K562 (cell line): Measurements from ENCODE around the gene NAV2. TPM values are rescaled to one million over a fixed set of nuclear protein-coding genes. Genes with fewer than 3 reads are reported as not detected.

Experiments
- BCOR ChIP-seq: fragments of 450-650 bp; IDR thresholded peaks from 2 replicates; pipeline ENCODE4 v1.6.1; 2016
- HEY1 ChIP-seq: fragments of 250-450 bp; sonication (Bioruptor Pico); IDR thresholded peaks from 2 replicates; pipeline ENCODE4 v1.5.0; 2020; ENCODE audit warnings: mild to moderate bottlenecking, moderate library complexity, borderline replicate concordance
- ILK ChIP-seq: fragments of 450-650 bp; IDR thresholded peaks from 2 replicates; pipeline ENCODE4 v1.6.1; 2016; ENCODE audit warnings: missing genetic modification characterization, low read depth, mild to moderate bottlenecking, missing compliant biosample characterization, moderate library complexity, borderline replicate concordance
- L3MBTL2 ChIP-seq: fragments of 450-650 bp; IDR thresholded peaks from 2 replicates; pipeline ENCODE4 v1.6.1; 2016; ENCODE audit warnings: mild to moderate bottlenecking, moderate library complexity
- SLC30A9 ChIP-seq: fragments of 250-450 bp; sonication (Bioruptor Pico); IDR thresholded peaks from 2 replicates; pipeline ENCODE4 v1.8.0; 2022; ENCODE audit warnings: mild to moderate bottlenecking, moderate library complexity
- SOX6 ChIP-seq: fragments of 450-650 bp; IDR thresholded peaks from 2 replicates; pipeline ENCODE4 v1.6.1; 2014; ENCODE audit warnings: mild to moderate bottlenecking
- TCFL5 ChIP-seq: fragments of 250-450 bp; sonication (Bioruptor Pico); conservative IDR thresholded peaks from 2 replicates; pipeline ENCODE4 v1.6.1; 2021; ENCODE audit warnings: mild to moderate bottlenecking, moderate library complexity, matching md5 sums
- ZNF347 ChIP-seq: fragments of 450-650 bp; formaldehyde crosslinking; IDR thresholded peaks from 2 replicates; pipeline ENCODE4 v1.4.0; 2020; ENCODE audit warnings: low read depth, mild to moderate bottlenecking, moderate library complexity
- polyA plus RNA-seq, 8 experiments: library from polyadenylated mRNA; depleted of rRNA in 4 of 8; stranded (reverse) in 5 of 8; unstranded in 3 of 8; fragments of >200 nt; fragmentation: Nextera tagmentation in 2 of 8; fragmentation: Illumina TruSeq in 1 of 8; extraction: Ambion mirVana in 2 of 8; extraction: Trizol in 1 of 8; gene quantifications; 2 replicates each; pipeline versions ENCODE4 v1.2.1 to v1.2.3, GENCODE V29; 2011 to 2014; ENCODE audit warnings: inconsistent platforms in 1 of 8, missing spikeins in 1 of 8
- total RNA-seq, 7 experiments: library from RNA; depleted of rRNA in 6 of 7; stranded (reverse); fragments of >200 nt in 6 of 7; fragmentation: Illumina TruSeq in 2 of 7; extraction: Trizol in 2 of 7; gene quantifications; 2 replicates each; pipeline versions ENCODE4 v1.2.1 to v1.2.3, GENCODE V29; 2011 to 2021; ENCODE audit warnings: low replicate concordance in 1 of 7
- TF ChIP-seq, protein P1 (sequence below), 2 experiments: fragments of 450-650 bp; formaldehyde crosslinking in 1 of 2; IDR thresholded peaks; 2 replicates each; pipeline versions ENCODE4 v1.4.0 to v1.6.1; 2014 to 2020; ENCODE audit warnings: mild to moderate bottlenecking in 2 of 2, borderline replicate concordance in 1 of 2, low read depth in 1 of 2
- TF ChIP-seq, protein P2 (sequence below): fragments of 250-450 bp; sonication (Bioruptor Pico); IDR thresholded peaks from 2 replicates; pipeline ENCODE4 v1.4.0; 2020; ENCODE audit warnings: borderline replicate concordance
- TF ChIP-seq, protein P3 (sequence below): fragments of 250-450 bp; sonication (Bioruptor Pico); IDR thresholded peaks from 2 replicates; pipeline ENCODE4 v1.8.0; 2021; ENCODE audit warnings: mild to moderate bottlenecking, moderate library complexity
- TF ChIP-seq, protein P4 (sequence below): IDR thresholded peaks from 3 replicates; pipeline ENCODE4 v1.6.1; 2011; ENCODE audit warnings: borderline replicate concordance, mild to moderate bottlenecking; ENCODE audit not compliant: insufficient read length, insufficient read depth

Gene NAV2
- total and polyA plus RNA-seq, 9 of the 15 experiments (the other 6 are each of a cell fraction or from before 2014, with no cell fraction given) = 0.03 to 0.35 (median 0.05) TPM

DNA sequence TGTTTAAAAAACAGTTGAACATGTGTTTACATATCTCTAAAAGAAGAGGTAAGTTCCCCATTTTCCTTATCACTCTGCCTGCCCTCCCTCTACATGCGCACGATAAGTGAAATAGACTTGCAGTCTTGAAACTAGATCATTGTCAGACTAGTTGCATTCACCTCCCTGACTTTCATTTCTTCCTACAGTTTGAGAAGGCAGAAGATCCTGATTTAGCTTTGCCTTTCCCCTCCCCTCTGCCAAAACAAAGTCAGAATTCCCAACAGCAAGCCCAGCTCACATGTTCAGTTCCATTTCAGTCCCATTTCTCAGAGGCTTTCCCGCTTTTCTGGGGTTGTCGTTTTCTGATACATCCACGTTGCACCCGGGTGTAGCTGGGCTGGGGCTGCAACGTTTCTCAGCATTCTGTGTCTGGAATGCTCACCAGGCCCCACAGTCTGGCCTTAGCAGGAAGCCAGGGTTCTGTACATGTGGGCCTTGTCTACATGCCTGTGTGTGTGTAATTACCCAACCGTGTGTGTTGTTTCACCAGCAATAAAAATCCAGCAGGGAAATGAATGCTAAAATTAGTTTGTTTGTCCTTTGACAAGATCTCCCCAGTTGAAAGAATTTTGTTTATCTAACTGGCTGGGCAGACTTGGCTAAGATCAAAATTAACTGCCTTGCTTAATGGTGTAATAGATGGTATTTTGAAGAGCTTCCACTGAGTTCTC, 268.5 kb downstream of the NAV2 start (continued):
- TF ChIP-seq, protein P1, sequence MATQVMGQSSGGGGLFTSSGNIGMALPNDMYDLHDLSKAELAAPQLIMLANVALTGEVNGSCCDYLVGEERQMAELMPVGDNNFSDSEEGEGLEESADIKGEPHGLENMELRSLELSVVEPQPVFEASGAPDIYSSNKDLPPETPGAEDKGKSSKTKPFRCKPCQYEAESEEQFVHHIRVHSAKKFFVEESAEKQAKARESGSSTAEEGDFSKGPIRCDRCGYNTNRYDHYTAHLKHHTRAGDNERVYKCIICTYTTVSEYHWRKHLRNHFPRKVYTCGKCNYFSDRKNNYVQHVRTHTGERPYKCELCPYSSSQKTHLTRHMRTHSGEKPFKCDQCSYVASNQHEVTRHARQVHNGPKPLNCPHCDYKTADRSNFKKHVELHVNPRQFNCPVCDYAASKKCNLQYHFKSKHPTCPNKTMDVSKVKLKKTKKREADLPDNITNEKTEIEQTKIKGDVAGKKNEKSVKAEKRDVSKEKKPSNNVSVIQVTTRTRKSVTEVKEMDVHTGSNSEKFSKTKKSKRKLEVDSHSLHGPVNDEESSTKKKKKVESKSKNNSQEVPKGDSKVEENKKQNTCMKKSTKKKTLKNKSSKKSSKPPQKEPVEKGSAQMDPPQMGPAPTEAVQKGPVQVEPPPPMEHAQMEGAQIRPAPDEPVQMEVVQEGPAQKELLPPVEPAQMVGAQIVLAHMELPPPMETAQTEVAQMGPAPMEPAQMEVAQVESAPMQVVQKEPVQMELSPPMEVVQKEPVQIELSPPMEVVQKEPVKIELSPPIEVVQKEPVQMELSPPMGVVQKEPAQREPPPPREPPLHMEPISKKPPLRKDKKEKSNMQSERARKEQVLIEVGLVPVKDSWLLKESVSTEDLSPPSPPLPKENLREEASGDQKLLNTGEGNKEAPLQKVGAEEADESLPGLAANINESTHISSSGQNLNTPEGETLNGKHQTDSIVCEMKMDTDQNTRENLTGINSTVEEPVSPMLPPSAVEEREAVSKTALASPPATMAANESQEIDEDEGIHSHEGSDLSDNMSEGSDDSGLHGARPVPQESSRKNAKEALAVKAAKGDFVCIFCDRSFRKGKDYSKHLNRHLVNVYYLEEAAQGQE (IDR thresholded peaks at IDR 0.05; ENCODE audit: borderline replicate concordance) = no peak; the same call in 1 of the 2 replicates
- TF ChIP-seq, protein P1 (CRISPR knock-in tag; IDR thresholded peaks at IDR 0.05; ENCODE audit: low read depth) = 0 out of 2 replicates have a peak, but pooled peaks have one; percentile 36
- no peak for TF ChIP-seq TCFL5 (CRISPR knock-in tag)
- TF ChIP-seq, protein P2, sequence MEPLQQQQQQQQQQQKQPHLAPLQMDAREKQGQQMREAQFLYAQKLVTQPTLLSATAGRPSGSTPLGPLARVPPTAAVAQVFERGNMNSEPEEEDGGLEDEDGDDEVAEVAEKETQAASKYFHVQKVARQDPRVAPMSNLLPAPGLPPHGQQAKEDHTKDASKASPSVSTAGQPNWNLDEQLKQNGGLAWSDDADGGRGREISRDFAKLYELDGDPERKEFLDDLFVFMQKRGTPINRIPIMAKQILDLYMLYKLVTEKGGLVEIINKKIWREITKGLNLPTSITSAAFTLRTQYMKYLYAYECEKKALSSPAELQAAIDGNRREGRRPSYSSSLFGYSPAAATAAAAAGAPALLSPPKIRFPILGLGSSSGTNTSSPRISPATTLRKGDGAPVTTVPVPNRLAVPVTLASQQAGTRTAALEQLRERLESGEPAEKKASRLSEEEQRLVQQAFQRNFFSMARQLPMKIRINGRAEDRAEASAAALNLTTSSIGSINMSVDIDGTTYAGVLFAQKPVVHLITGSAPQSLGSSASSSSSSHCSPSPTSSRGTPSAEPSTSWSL (CRISPR knock-in tag) = no peak
- no peak for TF ChIP-seq ILK (tag)
- TF ChIP-seq BCOR = 0 out of 2 replicates have a peak, but pooled peaks have one; percentile 14
- TF ChIP-seq HEY1 (CRISPR knock-in tag) = no peak
- no peak for TF ChIP-seq ZNF347 (CRISPR knock-in tag)
- peak; percentile 83; the same call in 1 of the 2 replicates for TF ChIP-seq L3MBTL2
- peak; percentile 82 for TF ChIP-seq SOX6
- TF ChIP-seq, protein P3, sequence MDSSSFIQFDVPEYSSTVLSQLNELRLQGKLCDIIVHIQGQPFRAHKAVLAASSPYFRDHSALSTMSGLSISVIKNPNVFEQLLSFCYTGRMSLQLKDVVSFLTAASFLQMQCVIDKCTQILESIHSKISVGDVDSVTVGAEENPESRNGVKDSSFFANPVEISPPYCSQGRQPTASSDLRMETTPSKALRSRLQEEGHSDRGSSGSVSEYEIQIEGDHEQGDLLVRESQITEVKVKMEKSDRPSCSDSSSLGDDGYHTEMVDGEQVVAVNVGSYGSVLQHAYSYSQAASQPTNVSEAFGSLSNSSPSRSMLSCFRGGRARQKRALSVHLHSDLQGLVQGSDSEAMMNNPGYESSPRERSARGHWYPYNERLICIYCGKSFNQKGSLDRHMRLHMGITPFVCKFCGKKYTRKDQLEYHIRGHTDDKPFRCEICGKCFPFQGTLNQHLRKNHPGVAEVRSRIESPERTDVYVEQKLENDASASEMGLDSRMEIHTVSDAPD (CRISPR knock-in tag) = no peak
- TF ChIP-seq, protein P4, sequence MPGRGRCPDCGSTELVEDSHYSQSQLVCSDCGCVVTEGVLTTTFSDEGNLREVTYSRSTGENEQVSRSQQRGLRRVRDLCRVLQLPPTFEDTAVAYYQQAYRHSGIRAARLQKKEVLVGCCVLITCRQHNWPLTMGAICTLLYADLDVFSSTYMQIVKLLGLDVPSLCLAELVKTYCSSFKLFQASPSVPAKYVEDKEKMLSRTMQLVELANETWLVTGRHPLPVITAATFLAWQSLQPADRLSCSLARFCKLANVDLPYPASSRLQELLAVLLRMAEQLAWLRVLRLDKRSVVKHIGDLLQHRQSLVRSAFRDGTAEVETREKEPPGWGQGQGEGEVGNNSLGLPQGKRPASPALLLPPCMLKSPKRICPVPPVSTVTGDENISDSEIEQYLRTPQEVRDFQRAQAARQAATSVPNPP = no peak
- no peak for TF ChIP-seq SLC30A9
